NCI-H748 (cell line): Measurements from ENCODE around the gene MRAS.
A peak's percentile ranks its signal among the peaks of the same experiment; 100 is the strongest.

Experiments used
- DNase-seq: peaks from one replicate; lab custom pipeline; 2025; ENCODE audit not compliant: unreplicated experiment; lab: John Stamatoyannopoulos, UW

The MRAS gene

DNA sequence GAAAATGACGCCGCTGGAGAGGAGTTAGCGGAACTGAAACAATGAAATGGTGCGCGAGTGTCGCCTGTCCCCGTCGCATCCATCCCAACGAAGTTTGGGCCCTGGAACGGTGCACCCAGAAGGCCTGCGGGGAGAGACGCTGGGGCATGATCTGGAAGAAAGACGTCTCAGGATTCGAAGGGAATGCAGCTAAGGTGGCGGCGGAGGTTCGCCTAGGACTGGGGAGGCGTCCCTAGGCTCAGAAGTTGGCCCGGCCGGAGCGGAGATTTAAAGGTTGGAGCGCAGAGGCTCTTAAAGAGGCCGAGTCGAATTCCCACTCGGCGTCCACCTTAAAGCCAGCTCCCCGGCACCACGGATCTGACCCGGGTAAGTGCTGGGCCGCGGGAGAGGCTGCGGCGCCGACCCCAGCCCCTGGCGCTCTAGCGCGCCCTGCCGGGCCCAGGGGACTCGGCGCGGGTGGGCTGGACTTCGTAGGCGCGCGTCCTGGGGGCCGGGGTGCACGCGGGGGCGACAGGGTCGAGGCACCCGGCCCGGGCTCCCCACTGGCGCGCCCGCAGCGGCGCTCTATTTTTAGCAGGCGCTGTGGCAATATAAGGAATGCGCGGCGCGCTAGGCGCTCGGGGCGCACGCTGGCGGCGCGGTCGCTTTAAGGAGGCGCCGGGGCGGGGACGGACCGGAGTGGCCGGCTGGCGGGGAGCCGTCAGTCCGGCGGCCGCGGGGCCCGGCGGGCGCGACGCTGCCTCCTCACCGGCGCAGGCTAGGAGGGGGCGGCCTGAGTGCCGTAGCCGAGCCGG is at the start of gene MRAS:
TSS of gene MRAS (plus strand) at position 620 of the 794 bp plus-strand sequence. CDS start 24,305 bp downstream, outside the sequence.
- DNase-seq = peak; percentile 75

DNA sequence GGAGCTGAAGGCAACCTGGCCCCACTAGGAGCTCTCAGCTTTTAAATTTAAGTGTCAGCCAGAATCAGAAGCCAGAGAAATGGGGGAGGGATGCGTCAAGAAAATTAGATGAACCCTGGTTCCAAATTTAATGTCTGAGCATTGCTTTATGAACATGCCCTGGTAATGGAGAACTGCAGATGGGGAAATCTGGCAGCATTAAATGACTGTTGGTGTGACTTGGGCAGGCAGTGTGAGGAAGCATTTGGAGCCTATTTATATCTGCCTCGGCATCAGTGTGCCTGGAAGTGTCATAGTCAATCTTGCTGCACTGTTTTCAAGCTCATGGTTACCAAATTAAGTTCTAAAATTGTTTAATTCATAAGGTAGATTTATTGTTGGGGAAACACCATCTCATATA is 47.7 kb upstream of the MRAS start:
- DNase-seq = no peak

DNA sequence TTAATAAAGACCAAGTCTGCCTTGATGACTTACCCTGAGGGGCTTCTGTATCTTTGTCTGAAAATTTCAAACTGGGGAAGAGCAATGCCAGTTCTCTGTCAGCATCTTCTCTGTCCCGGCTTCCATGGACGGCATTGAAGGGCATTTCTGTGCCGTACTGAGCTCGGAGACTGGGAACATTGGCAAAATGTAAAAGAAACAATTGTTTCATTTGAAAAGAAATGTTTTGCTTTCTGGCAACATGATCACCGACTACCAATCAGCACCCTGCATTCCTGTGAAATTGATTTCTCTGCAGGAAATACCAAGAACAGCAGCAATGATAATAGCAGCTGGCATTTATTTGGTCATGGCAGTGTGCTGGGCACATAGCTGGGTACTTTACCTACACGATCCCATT is 44.9 kb upstream of the MRAS start:
- DNase-seq = no peak

DNA sequence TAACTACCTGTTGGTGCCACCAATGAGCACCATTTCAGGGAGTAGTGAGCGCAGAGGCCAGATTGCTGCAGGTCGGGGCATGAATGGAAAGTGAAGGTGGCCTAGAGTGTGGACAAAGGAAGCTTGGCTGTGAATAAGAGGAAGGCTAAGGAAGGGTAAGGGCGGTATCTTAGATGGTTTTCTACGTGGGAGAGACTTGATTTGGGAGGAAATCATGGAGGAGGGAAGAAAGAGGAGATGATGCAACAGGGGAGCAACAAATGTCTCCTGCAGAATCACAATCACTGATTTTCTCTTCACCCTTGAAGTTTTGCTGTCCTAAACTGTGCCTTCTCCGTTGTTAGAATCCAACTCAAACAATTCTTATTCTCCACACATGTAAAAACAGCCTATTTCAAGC is 40.5 kb upstream of the MRAS start:
- DNase-seq = no peak

DNA sequence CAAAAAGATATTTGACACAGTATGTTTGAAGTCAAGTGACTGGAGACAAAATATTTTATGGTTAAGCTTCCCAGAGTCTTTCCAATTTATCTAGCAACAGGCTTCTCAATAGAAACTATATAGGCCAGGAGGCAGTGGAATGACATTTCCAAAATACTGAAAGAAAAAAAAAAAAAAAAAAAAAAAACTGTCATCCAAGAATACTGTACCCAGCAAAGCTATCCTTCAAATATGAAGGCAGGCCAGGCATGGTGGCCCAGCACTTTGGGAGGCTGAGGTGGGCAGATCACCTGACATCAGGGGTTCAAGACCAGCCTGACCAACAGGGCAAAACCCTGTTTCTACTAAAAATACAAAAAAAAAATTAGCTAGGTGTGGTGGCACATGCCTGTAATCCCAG is 39.6 kb upstream of the MRAS start:
- DNase-seq = no peak

DNA sequence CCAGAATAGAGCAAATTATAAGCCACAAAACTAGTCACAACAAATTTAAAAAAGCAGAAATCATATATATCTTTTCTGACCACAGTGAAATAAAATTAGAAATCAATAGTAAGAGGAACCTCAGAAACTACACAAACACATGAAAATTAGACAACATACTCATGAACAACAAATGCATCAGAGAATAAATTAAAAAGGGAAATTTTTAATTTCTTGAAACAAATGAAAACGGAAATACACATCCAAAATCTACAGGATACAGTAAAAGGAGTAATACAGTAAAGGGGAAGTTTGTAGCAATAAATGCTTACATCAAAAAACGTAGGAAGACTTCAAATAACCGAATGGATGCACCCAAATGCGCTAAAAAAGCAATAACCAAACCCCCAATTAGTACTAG is 37.9 kb upstream of the MRAS start:
- no peak for DNase-seq

DNA sequence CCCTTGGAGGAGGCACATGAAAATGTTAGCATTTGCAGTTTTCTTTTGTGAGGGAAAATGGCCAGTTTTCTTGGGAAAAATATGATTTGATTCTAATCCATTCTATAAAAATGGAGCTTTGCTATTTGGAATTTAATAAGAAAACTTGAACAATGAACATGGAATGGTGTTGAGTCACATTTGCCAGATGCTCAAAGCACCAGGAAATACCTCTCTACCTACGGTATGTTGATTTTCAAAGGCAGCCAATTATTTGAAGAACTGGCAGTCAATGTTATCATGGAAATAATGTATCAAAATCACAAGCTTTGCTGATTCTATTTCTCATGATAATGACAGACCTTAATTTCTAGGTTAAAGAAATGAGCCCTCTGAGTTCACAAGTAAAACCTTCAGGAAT is 33.6 kb upstream of the MRAS start:
- DNase-seq = no peak

DNA sequence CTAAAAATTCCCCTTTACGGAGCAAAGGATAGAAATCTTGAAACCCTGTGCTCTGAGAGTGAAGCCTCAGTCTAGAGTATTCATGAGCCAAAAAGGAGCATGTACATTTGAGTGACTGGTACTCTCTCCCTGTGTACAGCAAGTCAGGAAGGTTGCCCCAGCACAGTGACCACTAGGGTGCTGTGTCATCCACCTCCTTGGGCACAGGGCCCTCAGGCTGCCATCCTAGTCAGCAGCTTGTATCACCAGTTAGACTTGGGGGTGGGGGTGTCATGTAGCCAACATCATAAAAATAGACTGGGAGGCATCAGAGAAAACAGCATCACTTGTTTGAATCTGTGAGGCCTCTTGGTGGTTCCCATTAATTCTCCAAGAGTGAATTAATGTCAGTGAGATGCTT is 30.7 kb upstream of the MRAS start:
- DNase-seq = no peak

DNA sequence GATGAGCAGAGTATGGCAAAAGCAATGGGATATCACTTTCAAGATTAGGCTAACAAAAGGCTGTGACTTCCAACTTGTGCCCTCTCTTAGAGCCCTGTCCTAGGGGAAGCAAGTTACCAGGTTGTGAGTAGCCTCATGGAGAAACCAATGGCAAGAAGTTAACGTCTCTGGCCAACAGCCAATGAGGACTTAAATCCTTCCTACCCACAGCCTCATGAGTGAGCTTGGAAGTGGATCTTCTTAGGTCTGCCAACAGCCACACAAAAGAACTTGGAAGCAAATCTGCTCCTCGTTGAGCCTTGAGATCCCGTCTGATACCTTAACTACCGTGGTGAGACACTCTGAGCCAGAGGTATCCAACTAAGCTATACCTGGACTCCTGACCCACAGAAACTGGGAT is 24.4 kb upstream of the MRAS start:
- DNase-seq = no peak

DNA sequence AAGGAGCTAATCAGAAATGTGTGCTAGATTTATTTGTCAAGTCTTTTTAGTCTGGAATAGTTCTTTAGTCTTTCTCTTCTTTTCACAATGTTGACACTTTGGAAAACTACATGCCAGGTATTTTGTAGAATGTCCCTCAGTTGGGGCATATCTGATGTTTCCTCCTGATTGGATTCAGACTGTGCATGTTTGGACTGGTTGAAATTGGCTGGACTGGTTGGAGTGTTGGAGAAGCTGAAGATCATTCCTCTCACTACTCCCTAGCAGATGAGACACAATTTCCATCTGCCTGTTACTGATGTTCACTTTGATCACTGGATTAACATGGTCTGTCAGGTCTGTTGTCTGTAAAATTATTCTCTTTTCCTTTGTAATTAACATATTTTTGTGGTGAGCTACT is 22.4 kb upstream of the MRAS start:
- no peak for DNase-seq

DNA sequence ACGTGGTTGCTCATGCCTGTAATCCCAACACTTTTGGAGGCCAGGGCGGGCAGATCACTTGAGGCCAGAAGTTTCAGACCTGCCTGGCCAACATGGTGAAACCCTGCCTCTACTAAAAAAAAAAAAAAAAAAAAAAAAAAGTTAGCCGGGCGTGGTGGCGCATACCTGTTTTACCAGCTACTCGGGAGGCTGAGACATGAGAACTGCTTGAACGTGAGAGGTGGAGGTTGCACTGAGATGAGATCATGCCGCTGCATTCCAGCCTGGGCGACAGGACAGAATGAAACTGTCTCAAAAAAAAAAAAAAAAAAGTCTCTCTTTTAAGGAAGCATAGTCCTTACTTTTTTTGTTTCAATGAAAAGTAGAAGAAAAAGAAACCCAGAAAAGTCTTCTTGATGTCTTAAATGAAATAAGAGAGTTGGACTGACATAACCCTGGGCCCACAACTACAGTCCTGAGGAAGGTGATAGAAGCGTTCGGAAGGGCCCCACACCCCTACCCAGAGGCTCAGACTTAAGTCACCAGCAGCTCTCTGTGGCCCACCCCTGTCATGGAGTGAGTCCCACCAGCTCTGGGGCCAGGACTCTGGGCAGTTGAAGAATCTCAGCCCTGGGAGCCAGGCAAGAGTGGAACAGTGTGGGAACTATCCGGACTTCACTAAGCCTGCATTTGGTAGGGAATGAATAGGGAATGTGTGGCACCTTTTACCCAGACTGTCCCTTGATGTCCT is 21.3 kb upstream of the MRAS start:
- no peak for DNase-seq

DNA sequence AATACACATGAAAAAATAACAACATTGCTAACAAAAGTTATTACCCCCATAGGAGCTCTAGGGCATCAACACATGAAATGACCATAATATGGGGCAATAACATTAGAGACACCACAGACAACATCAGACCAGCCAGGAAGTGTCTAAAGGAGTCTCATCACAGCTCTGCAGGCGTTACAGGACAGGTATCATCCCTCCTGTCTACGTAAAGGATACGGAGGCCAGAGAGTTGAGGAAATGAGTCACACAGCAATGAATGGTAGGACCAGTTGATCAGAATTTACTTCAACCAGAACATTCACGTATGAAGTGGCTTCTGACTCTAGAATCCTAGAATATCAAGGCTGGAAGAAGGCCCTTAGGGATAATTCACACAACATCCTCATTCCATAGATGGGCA is 20.5 kb upstream of the MRAS start:
- no peak for DNase-seq

DNA sequence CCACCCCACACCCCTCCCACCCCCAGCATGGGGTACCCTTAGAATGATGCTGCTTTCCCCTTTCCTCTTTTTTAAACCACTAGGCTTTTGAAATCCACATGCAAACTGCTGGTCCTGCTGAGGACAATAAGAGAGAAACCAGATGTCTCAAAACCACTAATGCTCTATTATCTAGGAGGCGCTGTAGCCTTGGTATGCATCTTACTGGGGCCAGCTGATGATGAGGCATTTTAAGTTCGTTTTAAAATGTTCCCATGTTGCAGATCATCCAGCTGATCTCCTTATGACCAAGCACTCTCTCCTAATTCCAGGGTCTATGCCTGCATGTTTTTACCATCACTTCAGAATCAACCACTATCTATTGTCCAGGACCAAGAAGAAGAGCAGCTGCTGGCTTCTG is 20.0 kb upstream of the MRAS start:
- no peak for DNase-seq

DNA sequence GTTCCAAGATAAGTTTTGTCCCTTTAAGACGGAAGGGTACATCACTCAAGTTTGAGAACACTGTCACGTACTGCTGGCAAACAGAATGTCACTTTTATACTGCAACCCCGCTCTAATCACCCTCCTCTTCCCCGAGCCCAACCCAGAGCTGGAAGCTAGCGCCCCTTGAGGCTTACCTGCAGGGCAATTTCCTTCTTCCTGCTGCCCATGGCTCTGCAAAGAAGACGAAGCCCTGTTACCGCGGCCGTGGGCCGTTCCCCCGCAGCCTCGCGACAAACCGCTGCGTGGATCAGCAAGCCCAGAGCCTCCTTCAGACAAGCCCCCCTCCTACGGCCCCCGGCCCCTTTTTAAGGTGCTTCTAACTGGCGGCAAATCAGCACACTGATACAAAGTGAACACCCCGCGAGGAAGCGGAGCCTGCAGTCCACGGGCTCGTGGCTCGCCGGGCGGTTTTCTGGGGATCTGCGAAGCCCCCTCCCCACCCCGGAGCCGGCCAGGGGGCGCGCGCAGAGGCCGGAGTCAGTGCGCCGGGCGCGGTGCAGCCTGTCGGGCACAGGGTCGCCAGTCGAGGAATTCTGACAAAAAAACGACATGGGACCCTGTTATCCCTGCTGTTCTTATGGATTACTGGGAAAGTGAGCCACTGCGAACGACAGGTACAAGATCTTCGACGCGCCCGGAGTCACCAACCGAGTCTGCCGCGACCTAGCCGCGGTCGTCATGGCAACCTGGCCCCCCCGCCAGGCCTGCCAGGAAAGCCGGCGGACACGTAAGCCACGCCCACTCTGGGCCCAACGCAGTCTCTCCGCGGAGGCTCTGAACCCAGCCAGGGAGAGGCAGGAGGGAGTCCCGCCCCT is 19.0 kb upstream of the MRAS start, which contains the start of gene NME9:
TSS of gene NME9 (minus strand) at position 725 of the 857 bp plus-strand sequence. CDS start at position 209, 516 bp downstream.
- DNase-seq = peak; percentile 93

DNA sequence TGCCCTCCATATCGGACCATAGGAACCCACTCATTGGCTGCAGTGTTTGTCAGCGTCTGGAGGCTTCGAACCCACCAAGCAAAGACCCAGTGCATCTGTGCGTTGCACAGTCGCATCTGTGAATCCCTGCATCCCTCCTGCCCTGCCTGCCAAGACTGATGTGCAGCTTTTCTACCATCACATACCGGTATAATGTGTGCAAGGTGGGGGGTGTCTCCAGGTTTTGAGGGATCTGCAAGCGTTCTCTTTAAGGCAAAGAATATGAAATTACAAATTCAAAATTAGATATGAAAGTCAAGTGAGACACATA is 18.4 kb upstream of the MRAS start:
- no peak for DNase-seq

DNA sequence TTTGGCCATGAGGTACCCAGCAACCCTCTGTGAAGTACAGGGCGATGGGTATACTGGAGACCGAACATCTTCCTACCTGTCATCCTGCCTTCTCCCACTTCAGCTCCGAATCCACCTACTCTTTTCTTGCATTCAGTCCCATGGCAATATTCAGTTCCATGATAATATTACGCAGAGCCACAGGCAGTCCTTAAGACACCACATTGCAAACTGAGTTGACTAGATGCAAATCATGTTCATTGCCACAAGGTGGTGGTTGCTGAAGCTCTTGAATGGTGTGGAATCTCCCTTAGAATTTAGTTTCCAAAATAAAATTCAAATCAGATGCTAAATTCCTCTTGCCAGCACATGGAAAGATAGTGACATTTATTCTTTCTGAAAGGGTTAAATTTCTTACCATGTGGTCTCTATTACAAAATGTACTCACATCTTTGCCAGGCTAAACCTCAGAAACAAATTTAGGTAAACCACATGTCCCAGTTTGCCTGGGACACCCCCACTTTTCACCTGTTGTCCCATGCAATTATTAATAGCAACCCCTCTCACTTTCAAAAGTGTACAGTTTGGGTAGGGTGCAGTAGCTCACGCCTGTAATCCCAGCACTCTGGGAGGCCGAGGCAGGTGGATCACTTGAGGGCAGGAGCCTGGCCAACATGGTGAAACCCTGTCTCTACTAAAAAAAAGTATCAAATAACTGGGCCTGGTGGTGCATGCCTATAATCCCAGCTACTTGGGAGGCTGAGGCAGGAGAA is 17.1 kb upstream of the MRAS start:
- no peak for DNase-seq

DNA sequence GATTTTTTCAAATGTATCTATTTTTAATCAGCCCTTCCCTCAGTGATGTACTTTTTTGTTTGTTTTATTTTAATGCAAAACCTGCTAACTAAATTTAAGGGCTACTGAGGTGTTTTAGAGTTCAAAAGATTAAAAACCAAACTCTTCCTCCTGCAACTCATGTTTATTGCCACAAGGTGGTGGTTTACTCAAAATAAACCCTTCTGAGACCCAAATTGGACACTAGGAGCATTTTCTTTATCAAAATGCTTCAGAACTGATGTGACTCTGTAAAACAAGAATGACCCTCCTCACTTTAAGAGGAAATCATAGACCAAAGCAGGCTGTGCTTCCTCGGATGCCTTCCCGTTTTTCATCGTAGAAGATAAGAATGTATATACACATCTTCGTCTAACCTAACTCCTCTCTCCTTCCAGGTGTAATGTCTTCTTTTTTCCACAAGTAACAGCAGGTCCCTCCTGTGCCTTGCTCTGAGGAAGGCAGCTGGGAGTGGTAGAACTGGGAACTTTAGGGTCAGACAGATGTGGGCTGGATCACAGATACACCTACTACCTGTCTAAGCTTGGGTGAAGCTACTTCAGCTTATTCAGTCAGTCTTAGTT is 15.8 kb upstream of the MRAS start:
- peak; percentile 18 for DNase-seq

DNA sequence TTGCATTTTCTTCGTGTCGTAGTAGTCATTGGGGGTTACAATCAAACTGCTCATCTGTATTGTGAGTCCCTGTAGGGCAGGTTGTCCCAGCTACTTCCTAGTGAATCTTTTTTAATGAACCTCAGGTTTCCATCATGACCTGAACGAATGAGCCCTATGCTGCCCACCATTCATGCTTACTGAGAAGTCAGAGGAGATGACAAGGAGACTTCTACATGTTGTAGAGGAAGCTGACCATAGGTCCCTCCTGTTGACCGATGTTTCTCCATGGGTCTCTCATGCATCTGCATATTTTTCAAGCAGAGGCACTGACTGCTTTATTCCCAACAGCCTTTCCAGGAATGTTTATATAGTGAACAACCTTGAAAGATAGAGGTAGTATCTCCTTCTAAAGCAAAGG is 13.8 kb upstream of the MRAS start:
- DNase-seq = no peak

DNA sequence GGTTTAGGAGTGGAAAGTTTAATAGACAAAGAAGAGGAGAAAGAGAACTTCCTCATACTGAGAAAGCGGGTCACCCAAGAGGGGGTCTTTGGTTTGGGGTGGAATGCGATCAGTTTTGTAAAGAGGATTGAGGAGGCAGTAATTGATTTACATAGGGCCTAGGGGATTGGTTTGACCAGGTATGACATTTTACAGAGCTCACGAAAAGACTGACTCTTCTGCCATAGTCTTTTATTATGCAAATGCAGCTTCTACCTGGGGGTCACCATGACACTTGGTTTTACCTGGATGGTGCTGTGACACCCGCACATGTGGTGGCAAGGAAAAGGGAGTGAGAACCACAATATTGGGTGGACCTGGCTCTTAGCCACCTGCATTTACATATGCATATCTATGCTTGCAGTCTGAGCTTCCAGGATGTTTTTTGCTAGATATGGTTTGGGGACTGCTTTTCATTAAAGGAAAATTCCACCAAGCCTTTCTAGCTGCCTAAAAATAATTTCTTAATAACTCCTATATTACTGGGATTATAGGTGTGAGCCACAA is 11.9 kb upstream of the MRAS start:
- no peak for DNase-seq

DNA sequence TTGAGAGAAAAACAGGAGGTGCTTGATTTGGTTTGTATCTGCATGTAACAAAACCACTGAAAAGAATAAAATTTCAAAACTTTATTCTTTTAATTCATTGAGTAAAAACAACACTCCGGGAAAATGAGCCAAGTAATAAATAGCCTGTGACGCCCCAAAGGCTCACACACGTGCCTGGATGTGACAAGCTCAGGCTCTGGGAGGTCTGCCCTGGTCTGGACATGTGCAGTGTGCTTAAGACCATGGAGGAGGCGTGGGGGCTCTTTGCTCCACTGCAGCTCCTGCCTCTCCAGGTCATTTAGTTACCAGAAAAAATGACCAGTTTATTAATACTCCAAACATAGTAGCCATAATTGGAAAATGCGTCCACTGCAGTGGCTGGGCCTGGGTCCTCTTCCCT is 10.1 kb upstream of the MRAS start:
- DNase-seq = no peak
